Hepatocyte (in vitro differentiated cells): Measurements from ENCODE around the gene DOCK4. TPM values are rescaled to one million over a fixed set of nuclear protein-coding genes. Genes with fewer than 3 reads are reported as not detected.

ENCODE experiments used
- DNase-seq: peaks from one replicate; pipeline ENCODE4 v3.0.0-alpha.2; 2016; ENCODE audit warnings: low spot score
- H2AFZ ChIP-seq: fragments of 200-600 bp; sonication (generic); 2 replicates; pipeline ENCODE4 v1.6.0; 2016; ENCODE audit warnings: antibody characterized with exemption, mild to moderate bottlenecking
- H3K27ac ChIP-seq: fragments of 200-600 bp; sonication (generic); 2 replicates; pipeline ENCODE4 v1.5.1; 2016; ENCODE audit warnings: mild to moderate bottlenecking
- H3K27me3 ChIP-seq: fragments of 200-600 bp; sonication (generic); 2 replicates; pipeline ENCODE4 v1.6.1; 2016
- H3K36me3 ChIP-seq: fragments of 200-600 bp; sonication (generic); replicated peaks from 2 replicates; pipeline ENCODE4 v1.5.1; 2016; ENCODE audit warnings: low read depth; ENCODE audit not compliant: insufficient read depth
- H3K4me1 ChIP-seq: fragments of 200-600 bp; sonication (generic); 2 replicates; pipeline ENCODE4 v1.5.1; 2016; ENCODE audit warnings: mild to moderate bottlenecking, moderate library complexity; ENCODE audit not compliant: insufficient read depth
- H3K4me2 ChIP-seq: fragments of 200-600 bp; sonication (generic); 2 replicates; pipeline ENCODE4 v1.6.0; 2016
- H3K4me3 ChIP-seq: fragments of 200-600 bp; sonication (generic); 2 replicates; pipeline ENCODE4 v1.5.1; 2016; ENCODE audit warnings: mild to moderate bottlenecking
- H3K79me2 ChIP-seq: fragments of 200-600 bp; sonication (generic); 2 replicates; pipeline ENCODE4 v1.6.0; 2017; ENCODE audit warnings: mild to moderate bottlenecking
- H3K9me2 ChIP-seq: fragments of 200-600 bp; sonication (generic); replicated peaks from 2 replicates; pipeline ENCODE4 v1.6.0; 2017; ENCODE audit warnings: mild to moderate bottlenecking; ENCODE audit not compliant: insufficient read depth
- H3K9me3 ChIP-seq: fragments of 200-600 bp; sonication (generic); 2 replicates; pipeline ENCODE4 v1.5.1; 2016; ENCODE audit warnings: low read depth, mild to moderate bottlenecking
- H4K20me1 ChIP-seq: fragments of 200-600 bp; sonication (generic); 2 replicates; pipeline ENCODE4 v1.6.0; 2016; ENCODE audit warnings: mild to moderate bottlenecking; ENCODE audit not compliant: insufficient read depth, poor library complexity, severe bottlenecking
- EZH2 ChIP-seq: fragments of 200-600 bp; sonication (generic); IDR thresholded peaks from 2 replicates; pipeline ENCODE4 v1.6.1; 2016; ENCODE audit warnings: antibody characterized with exemption, mild to moderate bottlenecking, borderline replicate concordance
- EZH2phosphoT487 ChIP-seq: fragments of 200-600 bp; sonication (generic); IDR thresholded peaks from one replicate; pipeline ENCODE4 v1.6.1; 2018; ENCODE audit warnings: antibody characterized with exemption, mild to moderate bottlenecking, low read depth, moderate library complexity; ENCODE audit not compliant: unreplicated experiment, severe bottlenecking
- WGBS: methylation state at CpG from one replicate; pipeline ENCODE4 v1.1.6; 2016; ENCODE audit warnings: low lambda C conversion rate; ENCODE audit errors: missing lambda C conversion rate; 5-methylcytosine and 5-hydroxymethylcytosine counted together
- polyA plus RNA-seq: library from polyadenylated mRNA; unstranded; fragments of >200 nt; fragmentation: Nextera tagmentation; extraction: Ambion mirVana; gene quantifications from 2 replicates; pipeline ENCODE4 v1.2.1, GENCODE V29; 2016
- total RNA-seq: library from RNA; depleted of rRNA; stranded (reverse); fragments of >200 nt; gene quantifications from 2 replicates; pipeline ENCODE4 v1.2.3, GENCODE V29; 2014
- TF ChIP-seq, protein P1 (sequence below): fragments of 200-600 bp; sonication (generic); IDR thresholded peaks from 2 replicates; pipeline ENCODE4 v1.5.1; 2016; ENCODE audit warnings: antibody characterized with exemption, mild to moderate bottlenecking; ENCODE audit not compliant: poor library complexity

DOCK4 gene
- total and polyA plus RNA-seq, 2 experiments from 2014 or later, result 4.4 to 22.9 TPM

GRCh38 chr7:111730476-111731300 lies 475.5 kb downstream of the DOCK4 start:
- Histone ChIP-seq H3K27ac (no peak overlapping the region), H3K79me2 (no peaks in the 10 kb centered on the region), H3K27me3 (no peaks in the 10 kb centered on the region), H3K4me1 (no peaks in the 10 kb centered on the region), H3K36me3 (no peaks in the 10 kb centered on the region), H3K9me2 (no peaks in the 10 kb centered on the region), H3K4me2 (no peak overlapping the region), H2AFZ (no peak overlapping the region), H4K20me1 (no peaks in the 10 kb centered on the region), H3K4me3 (no peak overlapping the region), H3K9me3 (no peaks in the 10 kb centered on the region)
- WGBS, result 94% methylated on average over 13 of the region's 13 CpGs
- TF ChIP-seq EZH2phosphoT487 (no peak), EZH2 (no peak)
- TF ChIP-seq, protein P1, sequence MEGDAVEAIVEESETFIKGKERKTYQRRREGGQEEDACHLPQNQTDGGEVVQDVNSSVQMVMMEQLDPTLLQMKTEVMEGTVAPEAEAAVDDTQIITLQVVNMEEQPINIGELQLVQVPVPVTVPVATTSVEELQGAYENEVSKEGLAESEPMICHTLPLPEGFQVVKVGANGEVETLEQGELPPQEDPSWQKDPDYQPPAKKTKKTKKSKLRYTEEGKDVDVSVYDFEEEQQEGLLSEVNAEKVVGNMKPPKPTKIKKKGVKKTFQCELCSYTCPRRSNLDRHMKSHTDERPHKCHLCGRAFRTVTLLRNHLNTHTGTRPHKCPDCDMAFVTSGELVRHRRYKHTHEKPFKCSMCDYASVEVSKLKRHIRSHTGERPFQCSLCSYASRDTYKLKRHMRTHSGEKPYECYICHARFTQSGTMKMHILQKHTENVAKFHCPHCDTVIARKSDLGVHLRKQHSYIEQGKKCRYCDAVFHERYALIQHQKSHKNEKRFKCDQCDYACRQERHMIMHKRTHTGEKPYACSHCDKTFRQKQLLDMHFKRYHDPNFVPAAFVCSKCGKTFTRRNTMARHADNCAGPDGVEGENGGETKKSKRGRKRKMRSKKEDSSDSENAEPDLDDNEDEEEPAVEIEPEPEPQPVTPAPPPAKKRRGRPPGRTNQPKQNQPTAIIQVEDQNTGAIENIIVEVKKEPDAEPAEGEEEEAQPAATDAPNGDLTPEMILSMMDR, result peak; percentile 46
- peak; percentile 14 for DNase-seq

DNA sequence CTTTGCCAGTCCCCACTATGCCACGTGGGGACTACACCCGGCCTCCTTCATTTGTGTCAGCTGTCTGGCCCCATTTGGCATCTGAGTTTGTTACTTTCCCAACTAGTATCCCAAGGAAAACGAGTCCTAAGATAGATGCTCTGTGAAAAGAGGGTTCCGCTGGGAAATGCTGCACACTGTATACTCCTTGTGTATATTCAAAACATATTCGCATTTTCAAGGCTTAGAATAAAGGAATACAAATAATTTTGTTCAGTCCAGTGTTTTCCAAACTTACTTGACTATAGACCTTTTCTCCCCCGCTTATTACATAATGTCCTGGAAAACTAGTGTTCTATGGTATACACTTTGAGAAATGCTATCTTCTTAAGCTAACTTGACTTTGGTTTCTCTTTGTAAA lies 476.1 kb downstream of the DOCK4 start:
- WGBS, result 89% methylated on average over 6 of the region's 6 CpGs
- H3K79me2 ChIP-seq, result no peaks in the 10 kb centered on the region
- H3K9me2 ChIP-seq, result no peaks in the 10 kb centered on the region
- no peaks in the 10 kb centered on the region for H3K4me1 ChIP-seq
- H3K4me2 ChIP-seq, result no peak overlapping the region
- H4K20me1 ChIP-seq, result no peaks in the 10 kb centered on the region
- H3K27ac ChIP-seq, result no peak overlapping the region
- no peak overlapping the region for H3K4me3 ChIP-seq
- H3K9me3 ChIP-seq, result no peaks in the 10 kb centered on the region
- no peaks in the 10 kb centered on the region for H3K36me3 ChIP-seq
- no peak overlapping the region for H2AFZ ChIP-seq
- TF ChIP-seq, protein P1, result no peak
- TF ChIP-seq EZH2 (no peak), EZH2phosphoT487 (no peak)
- no peaks in the 10 kb centered on the region for H3K27me3 ChIP-seq
- DNase-seq, result no peak

DNA sequence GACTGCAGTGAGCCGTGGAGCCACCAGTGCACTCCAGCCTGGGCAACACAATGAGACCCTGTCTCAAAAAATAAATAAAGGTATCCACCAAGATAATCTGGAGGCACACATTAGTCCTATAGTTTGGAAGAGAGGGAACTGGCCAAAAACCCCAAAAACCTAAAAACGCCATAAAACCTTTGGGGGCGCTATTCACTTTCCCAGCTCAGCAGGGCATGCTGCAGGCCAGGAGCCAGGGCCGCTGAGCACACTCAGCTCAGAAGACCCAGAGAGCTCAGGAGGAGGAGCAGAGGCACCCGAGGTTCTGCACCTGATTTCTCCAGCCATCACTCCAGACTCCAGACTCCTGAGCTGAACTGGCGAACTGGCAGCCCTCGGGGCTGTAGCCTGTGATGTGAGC lies 476.7 kb downstream of the DOCK4 start:
- no peak for DNase-seq
- TF ChIP-seq, protein P1, result no peak
- TF ChIP-seq EZH2phosphoT487 (no peak), EZH2 (no peak)

More for the DNA sequence above, 476.7 kb downstream of the DOCK4 start:
- H3K27me3 ChIP-seq, result no peaks in the 10 kb centered on the region
- H2AFZ ChIP-seq, result no peak overlapping the region
- no peaks in the 10 kb centered on the region for H4K20me1 ChIP-seq
- no peaks in the 10 kb centered on the region for H3K79me2 ChIP-seq
- H3K27ac ChIP-seq, result no peak overlapping the region
- no peaks in the 10 kb centered on the region for H3K9me3 ChIP-seq
- H3K4me2 ChIP-seq, result no peak overlapping the region
- H3K9me2 ChIP-seq, result no peaks in the 10 kb centered on the region
- H3K36me3 ChIP-seq, result no peaks in the 10 kb centered on the region
- WGBS, result 90% methylated on average over 7 of the region's 7 CpGs
- no peak overlapping the region for H3K4me3 ChIP-seq
- no peaks in the 10 kb centered on the region for H3K4me1 ChIP-seq
